ENCODE measurements around the gene NAA80.

Gene NAA80

GRCh38 chr3:50299929-50300680 lies 900 bp upstream of the NAA80 start:
- TF ChIP-seq CTCF (IDR thresholded peaks at IDR 0.05), result no peak

GRCh38 chr3:50299638-50299928 lies 378 bp upstream of the NAA80 start:
- no peak for TF ChIP-seq CTCF (IDR thresholded peaks at IDR 0.05)

- TF ChIP-seq CTCF (IDR thresholded peaks at IDR 0.05), result no peak
Measured at GRCh38 chr3:50297896-50298725, 1.1 kb downstream of the NAA80 start.

- no peak for TF ChIP-seq CTCF (IDR thresholded peaks at IDR 0.05)
Measured at GRCh38 chr3:50297384-50297775, 1.8 kb downstream of the NAA80 start.

- TF ChIP-seq CTCF (IDR thresholded peaks at IDR 0.05), result no peak
Measured at GRCh38 chr3:50296721-50297383, 2.4 kb downstream of the NAA80 start.

- TF ChIP-seq CTCF (IDR thresholded peaks at IDR 0.05), result no peak
Measured at GRCh38 chr3:50295553-50296431, 3.4 kb downstream of the NAA80 start.
